Neural cell (in vitro differentiated cells): ENCODE results near the gene CRHR1. TPM values are rescaled to one million over a fixed set of nuclear protein-coding genes. Genes with fewer than 3 reads are reported as not detected.
A peak's percentile ranks its signal among the peaks of the same experiment; 100 is the strongest.

Experiments
- H2AFZ ChIP-seq: fragments of 200-600, 300-800 bp; sonication (generic), shearing (Covaris generic); 2 replicates; pipeline ENCODE4 v1.6.0; 2014; ENCODE audit warnings: low read depth, mild to moderate bottlenecking, antibody characterized with exemption, low read length, moderate library complexity
- H3F3A ChIP-seq: fragments of 200-600 bp; shearing (Covaris generic); 2 replicates; pipeline ENCODE4 v1.6.1; 2016; ENCODE audit warnings: mild to moderate bottlenecking, moderate library complexity, mixed read lengths, antibody characterized with exemption, low read length; ENCODE audit not compliant: insufficient read depth, poor library complexity, severe bottlenecking
- H3K27ac ChIP-seq: fragments of 200-600, 300-800 bp; sonication (generic), shearing (Covaris generic); 2 replicates; pipeline ENCODE4 v1.5.1; 2014; ENCODE audit warnings: mild to moderate bottlenecking, low read length, moderate library complexity
- H3K27me3 ChIP-seq: fragments of 300-800, 200-600 bp; sonication (generic), shearing (Covaris generic); 2 replicates; pipeline ENCODE4 v1.6.0; 2014; ENCODE audit warnings: mild to moderate bottlenecking, low read depth, low read length, moderate library complexity; ENCODE audit not compliant: insufficient read depth
- H3K36me3 ChIP-seq: fragments of 300-800, 200-600 bp; sonication (generic), shearing (Covaris generic); 2 replicates; pipeline ENCODE4 v1.5.1; 2014; ENCODE audit warnings: mild to moderate bottlenecking, antibody characterized with exemption, low read length, moderate library complexity; ENCODE audit not compliant: insufficient read depth
- H3K4me2 ChIP-seq: fragments of 300-800, 200-600 bp; sonication (generic), shearing (Covaris generic); 2 replicates; pipeline ENCODE4 v1.6.0; 2014; ENCODE audit warnings: mild to moderate bottlenecking, low read length
- H3K4me3 ChIP-seq: fragments of 300-800, 200-600 bp; sonication (generic), shearing (Covaris generic); 2 replicates; pipeline ENCODE4 v1.5.1; 2014; ENCODE audit warnings: mild to moderate bottlenecking, low read length, moderate library complexity
- H3K79me2 ChIP-seq: fragments of 200-600 bp; shearing (Covaris generic); replicated peaks from 2 replicates; pipeline ENCODE4 v1.6.0; 2014; ENCODE audit warnings: mild to moderate bottlenecking, low read length, moderate library complexity; ENCODE audit not compliant: insufficient read depth
- H3K9ac ChIP-seq: fragments of 300-800, 200-600 bp; sonication (generic), shearing (Covaris generic); 2 replicates; pipeline ENCODE4 v1.6.1; 2016; ENCODE audit warnings: mild to moderate bottlenecking, low read length, mixed read lengths
- H3K9me2 ChIP-seq: fragments of 200-600 bp; shearing (Covaris generic); 2 replicates; pipeline ENCODE4 v1.6.1; 2016; ENCODE audit warnings: mild to moderate bottlenecking, low read length, mixed read lengths; ENCODE audit not compliant: insufficient read depth
- H3K9me3 ChIP-seq: fragments of 200-600, 300-800 bp; sonication (generic), shearing (Covaris generic); 2 replicates; pipeline ENCODE4 v1.6.1; 2016; ENCODE audit warnings: mild to moderate bottlenecking, mixed run types, low read length, moderate library complexity, mixed read lengths
- H4K20me1 ChIP-seq: fragments of 200-600 bp; shearing (Covaris generic); 2 replicates; pipeline ENCODE4 v1.6.1; 2016; ENCODE audit warnings: mild to moderate bottlenecking, mixed run types; ENCODE audit not compliant: insufficient read depth
- EP300 ChIP-seq: fragments of 450-650 bp; conservative IDR thresholded peaks from 2 replicates; pipeline ENCODE4 v1.6.1; 2014; ENCODE audit warnings: antibody characterized with exemption, mild to moderate bottlenecking, moderate library complexity; ENCODE audit not compliant: poor library complexity, severe bottlenecking
- EZH2 ChIP-seq: fragments of 200-600, 300-800 bp; shearing (Covaris generic), sonication (generic); IDR thresholded peaks from 2 replicates; pipeline ENCODE4 v1.6.1; 2014; ENCODE audit warnings: antibody characterized with exemption, low read length, borderline replicate concordance, mild to moderate bottlenecking; ENCODE audit not compliant: insufficient read depth, poor library complexity, severe bottlenecking
- MXI1 ChIP-seq: fragments of 450-650 bp; conservative IDR thresholded peaks from 2 replicates; pipeline ENCODE4 v1.6.1; 2014; ENCODE audit warnings: antibody characterized with exemption, mild to moderate bottlenecking; ENCODE audit not compliant: poor library complexity, severe bottlenecking
- POLR2AphosphoS5 ChIP-seq: IDR thresholded peaks from 2 replicates; pipeline ENCODE4 v1.6.1; 2012
- RAD21 ChIP-seq: fragments of 450-650 bp; conservative IDR thresholded peaks from 2 replicates; pipeline ENCODE4 v1.6.1; 2014; ENCODE audit warnings: antibody characterized with exemption, mild to moderate bottlenecking, moderate library complexity
- SMC3 ChIP-seq: fragments of 450-650 bp; conservative IDR thresholded peaks from 2 replicates; pipeline ENCODE4 v1.6.1; 2014; ENCODE audit warnings: antibody characterized with exemption, mild to moderate bottlenecking, moderate library complexity; ENCODE audit not compliant: poor library complexity
- TAF1 ChIP-seq: IDR thresholded peaks from 2 replicates; pipeline ENCODE4 v1.6.1; 2012; ENCODE audit warnings: low read depth
- polyA plus RNA-seq: library from polyadenylated mRNA; depleted of rRNA; stranded (reverse); fragments of >200 nt; gene quantifications from 2 replicates; pipeline ENCODE4 v1.2.3, GENCODE V29; 2014
- TF ChIP-seq, protein P1 (sequence below): IDR thresholded peaks from 2 replicates; pipeline ENCODE4 v1.6.1; 2012; ENCODE audit warnings: borderline replicate concordance
- TF ChIP-seq, protein P2 (sequence below): fragments of 450-650 bp; IDR thresholded peaks from 2 replicates; pipeline ENCODE4 v1.5.1; 2014; ENCODE audit warnings: antibody characterized with exemption, mild to moderate bottlenecking, moderate library complexity; ENCODE audit not compliant: poor library complexity, severe bottlenecking

Gene CRHR1
- polyA plus RNA-seq, 1 donor from 2014 or later, result 4.5 TPM

DNA sequence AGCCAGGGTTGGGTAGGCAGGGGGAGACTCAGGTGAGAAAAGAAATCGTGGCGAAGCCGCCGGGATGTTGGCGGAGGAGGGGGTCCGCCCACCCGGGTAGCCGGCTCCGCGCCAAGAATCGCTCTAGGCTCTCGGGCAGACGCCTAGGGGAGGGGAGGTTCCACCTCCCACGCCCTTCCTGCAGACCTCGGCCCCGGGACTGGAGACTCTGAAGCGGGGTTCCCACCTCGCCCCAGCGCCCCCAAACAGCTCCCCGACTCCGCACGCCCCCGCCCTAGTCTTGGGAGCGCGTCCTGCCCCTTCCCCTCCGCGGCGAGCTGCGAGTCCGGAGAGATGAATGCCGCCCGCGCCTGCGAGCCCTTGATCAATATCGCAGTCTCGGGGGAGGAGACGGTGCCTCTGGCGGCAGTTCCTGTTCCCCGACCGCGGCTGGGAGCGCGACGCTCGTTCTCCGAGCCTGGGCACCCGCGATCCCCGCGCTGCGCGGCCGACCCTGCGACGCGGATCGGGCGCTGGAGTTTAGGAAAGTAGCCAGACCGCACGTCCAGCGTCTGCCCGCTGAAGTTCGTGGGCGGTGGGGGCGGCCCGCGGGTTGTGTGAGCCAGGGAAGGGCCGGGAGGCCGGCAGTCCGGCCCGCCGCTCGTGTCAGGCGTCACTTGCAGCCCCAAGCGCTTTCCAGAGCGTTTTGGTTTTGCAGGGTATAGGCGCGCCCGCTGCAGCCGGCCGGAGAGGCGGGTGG, 790 bp downstream of the CRHR1 start:
- H3K9me3 ChIP-seq, result no peaks in the 10 kb centered on the region
- no peaks in the 10 kb centered on the region for H3K9me2 ChIP-seq
- no peaks in the 10 kb centered on the region for H3F3A ChIP-seq
- H3K4me2 ChIP-seq, result peak overlapping the region; percentile 62
- H3K27ac ChIP-seq, result no peak overlapping the region
- TF ChIP-seq EZH2 (peak; percentile 12), POLR2AphosphoS5 (no peak), MXI1 (peak; percentile 38), RAD21 (no peak), TAF1 (no peak), SMC3 (peak; percentile 7), EP300 (no peak)
- TF ChIP-seq, protein P1, sequence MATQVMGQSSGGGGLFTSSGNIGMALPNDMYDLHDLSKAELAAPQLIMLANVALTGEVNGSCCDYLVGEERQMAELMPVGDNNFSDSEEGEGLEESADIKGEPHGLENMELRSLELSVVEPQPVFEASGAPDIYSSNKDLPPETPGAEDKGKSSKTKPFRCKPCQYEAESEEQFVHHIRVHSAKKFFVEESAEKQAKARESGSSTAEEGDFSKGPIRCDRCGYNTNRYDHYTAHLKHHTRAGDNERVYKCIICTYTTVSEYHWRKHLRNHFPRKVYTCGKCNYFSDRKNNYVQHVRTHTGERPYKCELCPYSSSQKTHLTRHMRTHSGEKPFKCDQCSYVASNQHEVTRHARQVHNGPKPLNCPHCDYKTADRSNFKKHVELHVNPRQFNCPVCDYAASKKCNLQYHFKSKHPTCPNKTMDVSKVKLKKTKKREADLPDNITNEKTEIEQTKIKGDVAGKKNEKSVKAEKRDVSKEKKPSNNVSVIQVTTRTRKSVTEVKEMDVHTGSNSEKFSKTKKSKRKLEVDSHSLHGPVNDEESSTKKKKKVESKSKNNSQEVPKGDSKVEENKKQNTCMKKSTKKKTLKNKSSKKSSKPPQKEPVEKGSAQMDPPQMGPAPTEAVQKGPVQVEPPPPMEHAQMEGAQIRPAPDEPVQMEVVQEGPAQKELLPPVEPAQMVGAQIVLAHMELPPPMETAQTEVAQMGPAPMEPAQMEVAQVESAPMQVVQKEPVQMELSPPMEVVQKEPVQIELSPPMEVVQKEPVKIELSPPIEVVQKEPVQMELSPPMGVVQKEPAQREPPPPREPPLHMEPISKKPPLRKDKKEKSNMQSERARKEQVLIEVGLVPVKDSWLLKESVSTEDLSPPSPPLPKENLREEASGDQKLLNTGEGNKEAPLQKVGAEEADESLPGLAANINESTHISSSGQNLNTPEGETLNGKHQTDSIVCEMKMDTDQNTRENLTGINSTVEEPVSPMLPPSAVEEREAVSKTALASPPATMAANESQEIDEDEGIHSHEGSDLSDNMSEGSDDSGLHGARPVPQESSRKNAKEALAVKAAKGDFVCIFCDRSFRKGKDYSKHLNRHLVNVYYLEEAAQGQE, result no peak
- TF ChIP-seq, protein P2, sequence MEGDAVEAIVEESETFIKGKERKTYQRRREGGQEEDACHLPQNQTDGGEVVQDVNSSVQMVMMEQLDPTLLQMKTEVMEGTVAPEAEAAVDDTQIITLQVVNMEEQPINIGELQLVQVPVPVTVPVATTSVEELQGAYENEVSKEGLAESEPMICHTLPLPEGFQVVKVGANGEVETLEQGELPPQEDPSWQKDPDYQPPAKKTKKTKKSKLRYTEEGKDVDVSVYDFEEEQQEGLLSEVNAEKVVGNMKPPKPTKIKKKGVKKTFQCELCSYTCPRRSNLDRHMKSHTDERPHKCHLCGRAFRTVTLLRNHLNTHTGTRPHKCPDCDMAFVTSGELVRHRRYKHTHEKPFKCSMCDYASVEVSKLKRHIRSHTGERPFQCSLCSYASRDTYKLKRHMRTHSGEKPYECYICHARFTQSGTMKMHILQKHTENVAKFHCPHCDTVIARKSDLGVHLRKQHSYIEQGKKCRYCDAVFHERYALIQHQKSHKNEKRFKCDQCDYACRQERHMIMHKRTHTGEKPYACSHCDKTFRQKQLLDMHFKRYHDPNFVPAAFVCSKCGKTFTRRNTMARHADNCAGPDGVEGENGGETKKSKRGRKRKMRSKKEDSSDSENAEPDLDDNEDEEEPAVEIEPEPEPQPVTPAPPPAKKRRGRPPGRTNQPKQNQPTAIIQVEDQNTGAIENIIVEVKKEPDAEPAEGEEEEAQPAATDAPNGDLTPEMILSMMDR, result peak; percentile 42
- H3K9ac ChIP-seq, result peak overlapping the region; percentile 62
- H3K36me3 ChIP-seq, result no peaks in the 10 kb centered on the region
- H3K79me2 ChIP-seq, result no peaks in the 10 kb centered on the region
- H2AFZ ChIP-seq, result no peak overlapping the region
- H4K20me1 ChIP-seq, result no peaks in the 10 kb centered on the region
- H3K27me3 ChIP-seq, result peaks cover 38% of the 10 kb centered on the region
- peak overlapping the region; percentile 85 for H3K4me3 ChIP-seq

DNA sequence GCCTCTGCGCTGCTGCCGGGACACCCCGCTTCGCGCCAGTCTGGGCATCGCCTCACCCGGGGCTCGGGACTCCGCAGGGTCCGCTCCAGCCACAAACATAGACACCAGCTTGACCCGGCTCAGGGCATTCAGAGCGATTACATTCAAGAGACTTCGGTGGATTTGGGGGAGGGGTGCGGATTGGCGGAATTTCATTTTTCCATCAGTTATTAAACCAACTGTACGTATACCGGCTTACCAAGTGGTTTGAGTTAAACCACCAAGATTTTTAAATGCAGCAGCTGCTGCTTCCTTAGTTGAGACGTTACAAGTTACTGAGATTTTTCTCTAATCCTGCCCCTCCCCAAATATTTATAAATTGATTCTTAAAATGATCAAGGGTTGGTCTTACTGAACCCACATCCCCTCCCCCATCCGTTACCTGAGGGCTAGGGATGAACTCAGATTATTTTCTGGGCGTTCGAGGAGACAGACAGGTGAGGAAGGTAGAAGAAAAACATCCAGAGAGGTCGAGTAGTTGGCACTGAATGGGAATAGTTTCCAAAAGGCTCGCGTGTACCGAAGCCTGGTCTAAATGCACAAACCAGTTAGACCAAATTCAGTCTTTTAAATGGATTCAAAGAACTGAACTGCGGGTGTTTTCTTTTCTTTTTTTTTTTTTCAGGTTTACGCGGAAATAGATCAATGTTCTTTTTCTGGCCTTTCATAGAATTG, 1.5 kb downstream of the CRHR1 start:
- Histone ChIP-seq H3K27me3 (peaks cover 38% of the 10 kb centered on the region), H3K9ac (peak overlapping the region; percentile 62), H3F3A (no peaks in the 10 kb centered on the region), H3K9me3 (no peaks in the 10 kb centered on the region), H4K20me1 (no peaks in the 10 kb centered on the region), H2AFZ (no peak overlapping the region), H3K79me2 (no peaks in the 10 kb centered on the region), H3K9me2 (no peaks in the 10 kb centered on the region), H3K27ac (no peak overlapping the region), H3K4me3 (peak overlapping the region; percentile 85), H3K36me3 (no peaks in the 10 kb centered on the region), H3K4me2 (no peak overlapping the region)
- TF ChIP-seq, protein P1, result no peak
- TF ChIP-seq EP300, result no peak
